ENCODE results near the gene CAPN9.

- no peak for TF ChIP-seq CTCF (IDR thresholded peaks at IDR 0.05)
- no peak for TF ChIP-seq POLR2A (IDR thresholded peaks at IDR 0.05)
Observed at GRCh38 chr1:230832476-230832875, 85.3 kb downstream of the CAPN9 start.

Data from thyroid gland (tissue), 4 donors.